ENCODE results near the gene SYNPO2. TPM values are rescaled to one million over a fixed set of nuclear protein-coding genes. Genes with fewer than 3 reads are reported as not detected.

Gene SYNPO2
- total and polyA plus RNA-seq, 10 of the 15 experiments (the other 5 are each of a cell fraction or from before 2014, with no cell fraction given) = 0.04 to 0.34 (median 0.28) TPM

DNA sequence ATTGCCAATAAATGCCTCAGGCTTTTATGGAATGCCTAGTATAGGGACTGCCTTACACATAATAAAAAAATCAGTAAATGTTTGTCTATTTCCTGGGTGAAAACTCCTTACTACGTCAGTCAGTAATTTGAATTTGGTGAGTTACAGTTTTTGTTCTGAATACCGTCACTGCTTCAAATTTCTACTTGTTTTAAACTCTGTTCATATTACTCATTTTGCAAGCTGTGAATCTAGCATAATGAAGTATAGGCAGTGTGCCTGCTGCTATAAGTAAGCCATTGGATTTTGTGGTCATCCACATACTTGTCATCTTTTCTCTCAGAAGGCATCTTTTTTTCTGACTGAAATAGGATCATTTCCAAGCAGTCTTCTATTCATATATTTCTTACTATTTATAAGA, 43.1 kb downstream of the SYNPO2 start:
- Histone ChIP-seq H3K9me3 (replicated peaks; ENCODE audit: control insufficient read depth, insufficient read depth, low read length) (no peaks in the 10 kb centered on the region), H4K20me1 (ENCODE audit: control insufficient read depth, insufficient read depth) (no peaks in the 10 kb centered on the region), H2AFZ (ENCODE audit: control insufficient read depth, low read depth, low read length) (no peak overlapping the region), H3K9ac (ENCODE audit: control insufficient read depth, insufficient read depth, low read length) (no peak overlapping the region), H3K4me3 (no peak overlapping the region), H3K79me2 (ENCODE audit: control insufficient read depth, insufficient read depth, low read length) (no peaks in the 10 kb centered on the region), H3K27ac (ENCODE audit: control insufficient read depth, insufficient read depth) (no peak overlapping the region), H3K4me1 (ENCODE audit: control insufficient read depth, insufficient read depth, low read length) (no peaks in the 10 kb centered on the region), H3K27me3 (replicated peaks in 1 of 2; ENCODE audit: control insufficient read depth in 2 of 2, insufficient read depth in 2 of 2, low read length in 1 of 2) (peaks cover 0 to 2% of the 10 kb centered on the region in 2 experiments; a peak in 1 of 4 replicates), H3K4me2 (ENCODE audit: control insufficient read depth, insufficient read depth) (no peak overlapping the region), H3K36me3 (ENCODE audit: control insufficient read depth in 2 of 2, insufficient read depth in 2 of 2, low read length in 1 of 2) (no peaks in the 10 kb centered on the region)
- TF ChIP-seq CBFB (IDR thresholded peaks at IDR 0.05; ENCODE audit: low read depth) (no peak), SP1 (IDR thresholded peaks at IDR 0.05; ENCODE audit: low read depth, low read length) (no peak), RUNX3 (IDR thresholded peaks at IDR 0.05; ENCODE audit: low read length) (no peak), BRCA1 (IDR thresholded peaks at IDR 0.05; ENCODE audit: low read depth, low read length) (no peak), SMAD1 (IDR thresholded peaks at IDR 0.05; ENCODE audit: low read depth, partially characterized antibody) (no peak), NR2C2 (IDR thresholded peaks at IDR 0.05; ENCODE audit: borderline replicate concordance, control insufficient read depth, insufficient read length, low read depth) (no peak), CHD1 (IDR thresholded peaks at IDR 0.05; ENCODE audit: low read depth, low read length) (no peak), GABPA (IDR thresholded peaks at IDR 0.05; ENCODE audit: low read depth) (no peak), FOS (IDR thresholded peaks at IDR 0.05; ENCODE audit: borderline replicate concordance, extremely low read depth, insufficient read length) (no peak), YY1 (IDR thresholded peaks at IDR 0.05; ENCODE audit: low read depth, low read length) (no peak), SREBF1 (IDR thresholded peaks at IDR 0.05; ENCODE audit: low read length) (no peak), CREM (IDR thresholded peaks at IDR 0.05; ENCODE audit: low read depth) (no peak), SIN3A (IDR thresholded peaks at IDR 0.05; ENCODE audit: low read depth, low read length) (no peak), IRF4 (IDR thresholded peaks at IDR 0.05; ENCODE audit: low read depth, low read length) (no peak), EED (IDR thresholded peaks at IDR 0.05; ENCODE audit: low read depth) (no peak)
- TF ChIP-seq, protein P1, sequence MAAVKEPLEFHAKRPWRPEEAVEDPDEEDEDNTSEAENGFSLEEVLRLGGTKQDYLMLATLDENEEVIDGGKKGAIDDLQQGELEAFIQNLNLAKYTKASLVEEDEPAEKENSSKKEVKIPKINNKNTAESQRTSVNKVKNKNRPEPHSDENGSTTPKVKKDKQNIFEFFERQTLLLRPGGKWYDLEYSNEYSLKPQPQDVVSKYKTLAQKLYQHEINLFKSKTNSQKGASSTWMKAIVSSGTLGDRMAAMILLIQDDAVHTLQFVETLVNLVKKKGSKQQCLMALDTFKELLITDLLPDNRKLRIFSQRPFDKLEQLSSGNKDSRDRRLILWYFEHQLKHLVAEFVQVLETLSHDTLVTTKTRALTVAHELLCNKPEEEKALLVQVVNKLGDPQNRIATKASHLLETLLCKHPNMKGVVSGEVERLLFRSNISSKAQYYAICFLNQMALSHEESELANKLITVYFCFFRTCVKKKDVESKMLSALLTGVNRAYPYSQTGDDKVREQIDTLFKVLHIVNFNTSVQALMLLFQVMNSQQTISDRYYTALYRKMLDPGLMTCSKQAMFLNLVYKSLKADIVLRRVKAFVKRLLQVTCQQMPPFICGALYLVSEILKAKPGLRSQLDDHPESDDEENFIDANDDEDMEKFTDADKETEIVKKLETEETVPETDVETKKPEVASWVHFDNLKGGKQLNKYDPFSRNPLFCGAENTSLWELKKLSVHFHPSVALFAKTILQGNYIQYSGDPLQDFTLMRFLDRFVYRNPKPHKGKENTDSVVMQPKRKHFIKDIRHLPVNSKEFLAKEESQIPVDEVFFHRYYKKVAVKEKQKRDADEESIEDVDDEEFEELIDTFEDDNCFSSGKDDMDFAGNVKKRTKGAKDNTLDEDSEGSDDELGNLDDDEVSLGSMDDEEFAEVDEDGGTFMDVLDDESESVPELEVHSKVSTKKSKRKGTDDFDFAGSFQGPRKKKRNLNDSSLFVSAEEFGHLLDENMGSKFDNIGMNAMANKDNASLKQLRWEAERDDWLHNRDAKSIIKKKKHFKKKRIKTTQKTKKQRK (IDR thresholded peaks at IDR 0.05; ENCODE audit: low read depth, low read length) = no peak
- TF ChIP-seq, protein P2, sequence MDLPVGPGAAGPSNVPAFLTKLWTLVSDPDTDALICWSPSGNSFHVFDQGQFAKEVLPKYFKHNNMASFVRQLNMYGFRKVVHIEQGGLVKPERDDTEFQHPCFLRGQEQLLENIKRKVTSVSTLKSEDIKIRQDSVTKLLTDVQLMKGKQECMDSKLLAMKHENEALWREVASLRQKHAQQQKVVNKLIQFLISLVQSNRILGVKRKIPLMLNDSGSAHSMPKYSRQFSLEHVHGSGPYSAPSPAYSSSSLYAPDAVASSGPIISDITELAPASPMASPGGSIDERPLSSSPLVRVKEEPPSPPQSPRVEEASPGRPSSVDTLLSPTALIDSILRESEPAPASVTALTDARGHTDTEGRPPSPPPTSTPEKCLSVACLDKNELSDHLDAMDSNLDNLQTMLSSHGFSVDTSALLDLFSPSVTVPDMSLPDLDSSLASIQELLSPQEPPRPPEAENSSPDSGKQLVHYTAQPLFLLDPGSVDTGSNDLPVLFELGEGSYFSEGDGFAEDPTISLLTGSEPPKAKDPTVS (IDR thresholded peaks at IDR 0.05; ENCODE audit: low read depth, low read length) = no peak
- TF ChIP-seq, protein P3, sequence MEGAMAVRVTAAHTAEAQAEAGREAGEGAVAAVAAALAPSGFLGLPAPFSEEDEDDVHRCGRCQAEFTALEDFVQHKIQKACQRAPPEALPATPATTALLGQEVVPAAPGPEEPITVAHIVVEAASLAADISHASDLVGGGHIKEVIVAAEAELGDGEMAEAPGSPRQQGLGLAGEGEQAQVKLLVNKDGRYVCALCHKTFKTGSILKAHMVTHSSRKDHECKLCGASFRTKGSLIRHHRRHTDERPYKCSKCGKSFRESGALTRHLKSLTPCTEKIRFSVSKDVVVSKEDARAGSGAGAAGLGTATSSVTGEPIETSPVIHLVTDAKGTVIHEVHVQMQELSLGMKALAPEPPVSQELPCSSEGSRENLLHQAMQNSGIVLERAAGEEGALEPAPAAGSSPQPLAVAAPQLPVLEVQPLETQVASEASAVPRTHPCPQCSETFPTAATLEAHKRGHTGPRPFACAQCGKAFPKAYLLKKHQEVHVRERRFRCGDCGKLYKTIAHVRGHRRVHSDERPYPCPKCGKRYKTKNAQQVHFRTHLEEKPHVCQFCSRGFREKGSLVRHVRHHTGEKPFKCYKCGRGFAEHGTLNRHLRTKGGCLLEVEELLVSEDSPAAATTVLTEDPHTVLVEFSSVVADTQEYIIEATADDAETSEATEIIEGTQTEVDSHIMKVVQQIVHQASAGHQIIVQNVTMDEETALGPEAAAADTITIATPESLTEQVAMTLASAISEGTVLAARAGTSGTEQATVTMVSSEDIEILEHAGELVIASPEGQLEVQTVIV (IDR thresholded peaks at IDR 0.05; ENCODE audit: borderline replicate concordance, partially characterized antibody) = no peak
- 2% methylated on average over 2 of the region's 2 CpGs for WGBS (ENCODE audit: insufficient coverage, insufficient replicate concordance, low lambda C conversion rate, missing lambda C conversion rate)
- in situ Hi-C loops (cut with MboI) = no loop called here
- DNase-seq (ENCODE audit: low read depth, low spot score) = no peak
- no peak for FAIRE-seq
- ChIA-PET POLR2A (no interaction called here), RAD21 (ENCODE audit: unreplicated experiment) (no interaction called here), CTCF (no interaction called here), SMC1A (ENCODE audit: uncharacterized antibody, unreplicated experiment) (no interaction called here)
- intact Hi-C loops (cut with micrococcal nuclease; ENCODE audit: unreplicated experiment) = no loop called here
- BruUV-seq (replicated peaks) = no TSS peak
- no peak for ATAC-seq

All from GM12878 (cell line).